CD4-positive, alpha-beta T cell treated with Interleukin-15 for 4 hours (primary cell): Measurements from ENCODE around the gene SNAPC2.
A peak's percentile ranks its signal among the peaks of the same experiment; 100 is the strongest.
"Not testable (repeated sequence)": the region's sequence is repeated elsewhere in the genome, so short reads cannot be mapped to it uniquely, and the experiment has no call there.

Source experiments
- DNase-seq: peaks from one replicate; pipeline ENCODE4 v3.0.0-alpha.2; 2020; ENCODE audit warnings: low spot score

SNAPC2 gene

DNA sequence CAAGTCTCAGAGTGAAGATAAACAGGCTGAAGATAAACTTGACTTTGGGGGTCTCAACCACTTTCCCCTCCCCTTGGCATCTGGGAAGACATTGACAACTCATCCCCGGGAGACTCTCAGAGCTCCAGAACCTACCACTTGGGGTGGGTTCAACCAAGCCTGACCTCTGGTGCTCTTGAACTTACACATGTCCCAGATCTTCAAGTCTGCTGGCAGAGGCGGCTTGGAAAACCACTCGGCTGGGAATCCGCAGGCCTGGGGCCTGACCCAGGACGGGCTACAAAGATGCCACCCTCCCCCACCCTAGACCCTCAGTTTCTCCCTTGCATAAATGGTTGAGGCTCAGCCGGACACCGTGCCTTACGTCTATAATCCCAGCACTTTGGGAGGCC lies 31.3 kb upstream of the SNAPC2 start:
- DNase-seq: no peak

DNA sequence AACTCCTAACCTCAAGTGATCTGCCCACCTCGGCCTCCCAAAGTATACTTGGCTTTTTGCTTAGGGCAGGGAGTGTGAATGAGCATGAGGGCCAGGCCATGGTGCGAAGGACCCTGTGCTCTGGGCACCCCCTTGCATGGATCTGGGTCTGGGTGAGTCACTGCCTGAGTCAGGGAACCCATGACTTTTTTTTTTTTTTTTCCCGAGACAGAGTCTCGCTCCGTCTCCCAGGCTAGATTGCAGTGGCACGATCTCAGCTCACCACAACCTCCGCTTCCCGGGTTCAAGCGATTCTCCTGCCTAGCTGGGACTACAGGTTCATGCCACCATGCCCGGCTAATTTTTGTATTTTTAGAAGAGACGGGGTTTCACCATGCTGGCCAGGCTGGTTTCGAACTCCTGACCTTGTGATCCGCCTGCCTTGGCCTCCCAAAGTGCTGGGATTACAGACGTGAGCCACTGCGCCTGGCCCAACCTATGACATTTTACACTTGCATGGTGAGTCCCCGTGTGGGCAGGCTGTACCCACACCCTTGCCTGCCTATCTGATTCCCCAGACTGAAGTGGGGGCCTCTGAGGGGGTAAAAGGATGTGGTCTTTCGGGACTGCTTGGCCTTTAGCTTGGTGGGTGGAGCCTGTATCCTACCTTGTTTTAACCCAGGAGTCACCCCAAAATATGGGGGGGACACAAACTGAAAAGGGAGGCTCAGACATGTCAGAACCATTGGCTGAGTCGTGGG lies 26.6 kb upstream of the SNAPC2 start:
- DNase-seq: not testable (repeated sequence)

DNA sequence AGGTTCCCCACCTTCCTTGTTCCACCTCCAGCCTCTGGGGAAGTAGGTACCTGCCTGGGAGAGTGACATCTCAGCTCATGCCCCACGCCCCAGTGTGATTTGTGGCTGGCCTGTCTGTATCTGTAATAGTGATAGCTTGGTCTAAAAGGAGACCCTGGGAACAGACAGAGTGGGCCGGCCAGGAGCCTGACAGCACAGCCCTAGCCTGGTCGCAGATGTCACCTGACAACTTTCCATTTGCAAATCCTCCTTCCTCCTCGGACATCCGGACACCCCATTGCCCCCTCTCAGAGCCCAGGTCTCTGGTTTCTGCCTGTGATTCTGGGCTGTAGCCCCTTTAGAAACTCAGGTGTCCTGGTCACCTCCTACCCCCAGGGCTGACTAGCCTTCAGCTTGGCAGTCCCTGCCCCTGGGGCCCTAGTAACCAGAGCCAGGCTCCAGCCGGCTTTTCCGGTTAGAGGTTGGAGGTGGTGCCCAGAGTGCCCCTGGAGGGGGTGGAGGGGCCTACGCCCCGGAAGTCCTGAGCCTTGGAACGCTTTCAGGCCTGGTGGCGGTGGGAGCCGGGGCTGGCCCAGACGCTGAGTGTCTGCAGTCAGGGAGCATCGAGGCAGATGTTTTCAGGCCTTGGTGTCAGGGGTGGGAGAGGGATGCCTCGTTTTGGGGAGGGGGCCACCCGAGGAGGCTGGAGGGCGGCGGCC lies 25.4 kb upstream of the SNAPC2 start:
- no peak for DNase-seq

DNA sequence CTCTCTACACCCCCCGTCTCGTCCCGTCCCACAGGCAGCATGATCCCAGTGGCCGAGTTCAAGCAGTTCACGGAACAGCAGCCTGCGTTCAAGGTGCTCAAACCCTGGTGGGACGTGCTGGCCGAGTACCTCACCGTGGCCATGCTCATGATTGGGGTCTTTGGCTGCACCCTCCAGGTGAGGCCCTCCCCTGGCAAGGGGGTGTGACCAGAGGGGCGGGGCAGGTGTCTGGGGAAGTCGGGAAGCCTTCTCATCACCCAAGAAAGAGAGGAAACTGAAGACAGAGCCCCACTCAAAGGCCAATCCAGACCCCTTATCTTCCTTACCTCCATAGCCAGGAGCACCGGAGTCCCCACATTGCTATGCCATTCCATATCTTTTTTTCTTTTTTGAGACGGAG lies 24.6 kb upstream of the SNAPC2 start:
- DNase-seq: no peak

DNA sequence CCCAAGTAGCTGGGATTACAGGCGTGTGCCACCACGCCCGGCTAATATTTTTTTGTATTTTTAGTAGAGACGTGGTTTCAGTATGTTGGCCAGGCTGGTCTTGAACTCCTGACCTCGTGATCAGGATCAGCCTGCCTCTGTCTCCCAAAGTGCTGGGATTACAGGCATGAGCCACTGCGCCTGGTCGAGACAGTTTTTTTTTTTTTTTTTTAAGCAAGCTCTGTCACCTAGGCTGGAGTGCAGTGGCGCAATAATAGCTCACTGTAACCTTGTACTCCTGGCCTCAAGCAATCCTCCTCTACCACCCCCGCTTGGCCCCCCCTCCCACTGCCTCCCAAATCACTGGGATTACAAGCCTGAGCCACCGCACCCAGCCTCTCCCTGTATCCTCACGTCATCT lies 22.8 kb upstream of the SNAPC2 start:
- no peak for DNase-seq

DNA sequence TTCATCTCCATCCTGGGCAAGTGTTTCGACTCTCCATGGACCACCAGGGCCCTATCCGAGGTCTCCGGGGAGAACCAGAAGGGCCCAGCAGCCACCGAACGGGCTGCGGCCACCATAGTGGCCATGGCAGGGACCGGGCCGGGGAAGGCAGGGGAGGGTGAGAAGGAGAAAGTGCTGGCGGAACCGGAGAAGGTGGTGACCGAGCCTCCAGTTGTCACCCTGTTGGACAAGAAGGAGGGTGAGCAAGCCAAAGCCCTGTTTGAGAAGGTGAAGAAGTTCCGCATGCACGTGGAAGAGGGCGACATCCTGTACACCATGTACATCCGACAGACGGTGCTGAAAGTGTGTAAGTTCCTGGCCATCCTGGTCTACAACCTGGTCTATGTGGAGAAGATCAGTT lies 21.2 kb upstream of the SNAPC2 start:
- no peak for DNase-seq

DNA sequence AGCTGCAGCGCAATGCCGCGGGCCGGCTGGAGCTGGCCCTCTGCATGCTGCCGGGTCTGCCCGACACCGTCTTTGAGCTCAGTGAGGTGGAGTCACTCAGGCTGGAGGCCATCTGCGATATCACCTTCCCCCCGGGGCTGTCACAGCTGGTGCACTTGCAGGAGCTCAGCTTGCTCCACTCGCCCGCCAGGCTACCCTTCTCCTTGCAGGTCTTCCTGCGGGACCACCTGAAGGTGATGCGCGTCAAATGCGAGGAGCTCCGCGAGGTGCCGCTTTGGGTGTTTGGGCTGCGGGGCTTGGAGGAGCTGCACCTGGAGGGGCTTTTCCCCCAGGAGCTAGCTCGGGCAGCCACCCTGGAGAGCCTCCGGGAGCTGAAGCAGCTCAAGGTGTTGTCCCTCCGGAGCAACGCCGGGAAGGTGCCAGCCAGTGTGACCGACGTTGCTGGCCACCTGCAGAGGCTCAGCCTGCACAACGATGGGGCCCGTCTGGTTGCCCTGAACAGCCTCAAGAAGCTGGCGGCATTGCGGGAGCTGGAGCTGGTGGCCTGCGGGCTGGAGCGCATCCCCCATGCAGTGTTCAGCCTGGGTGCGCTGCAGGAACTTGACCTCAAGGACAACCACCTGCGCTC lies 20.3 kb upstream of the SNAPC2 start:
- DNase-seq: no peak

DNA sequence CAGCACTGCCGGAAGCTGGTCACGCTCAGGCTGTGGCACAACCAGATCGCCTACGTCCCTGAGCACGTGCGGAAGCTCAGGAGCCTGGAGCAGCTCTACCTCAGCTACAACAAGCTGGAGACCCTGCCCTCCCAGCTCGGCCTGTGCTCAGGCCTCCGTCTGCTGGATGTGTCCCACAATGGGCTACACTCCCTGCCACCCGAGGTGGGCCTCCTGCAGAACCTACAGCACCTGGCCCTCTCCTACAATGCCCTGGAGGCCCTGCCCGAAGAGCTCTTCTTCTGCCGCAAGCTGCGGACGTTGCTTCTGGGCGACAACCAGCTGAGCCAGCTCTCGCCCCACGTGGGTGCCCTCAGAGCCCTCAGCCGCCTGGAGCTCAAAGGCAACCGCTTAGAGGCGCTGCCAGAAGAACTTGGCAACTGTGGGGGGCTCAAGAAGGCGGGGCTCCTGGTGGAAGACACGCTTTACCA lies 19.7 kb upstream of the SNAPC2 start:
- DNase-seq: no peak

DNA sequence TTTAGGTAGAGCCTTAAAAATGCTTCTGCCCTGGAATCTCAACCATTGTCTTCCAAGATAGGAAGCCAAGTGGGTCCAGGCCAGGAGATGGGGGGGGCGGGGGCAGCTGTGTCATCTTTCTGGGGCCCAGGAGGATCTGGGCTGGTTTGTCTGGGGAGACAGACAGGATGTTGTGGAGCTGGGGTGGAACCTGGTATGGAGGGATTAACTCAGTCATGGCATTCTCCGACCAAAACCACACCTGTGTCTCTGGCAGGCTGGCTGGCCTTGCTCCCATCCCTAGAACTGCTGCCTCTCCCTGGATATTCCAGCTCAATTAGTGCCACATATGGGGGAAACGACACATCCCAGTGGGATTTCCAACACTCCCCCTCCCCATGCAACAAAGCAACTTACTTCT lies 19.2 kb upstream of the SNAPC2 start:
- DNase-seq: no peak

DNA sequence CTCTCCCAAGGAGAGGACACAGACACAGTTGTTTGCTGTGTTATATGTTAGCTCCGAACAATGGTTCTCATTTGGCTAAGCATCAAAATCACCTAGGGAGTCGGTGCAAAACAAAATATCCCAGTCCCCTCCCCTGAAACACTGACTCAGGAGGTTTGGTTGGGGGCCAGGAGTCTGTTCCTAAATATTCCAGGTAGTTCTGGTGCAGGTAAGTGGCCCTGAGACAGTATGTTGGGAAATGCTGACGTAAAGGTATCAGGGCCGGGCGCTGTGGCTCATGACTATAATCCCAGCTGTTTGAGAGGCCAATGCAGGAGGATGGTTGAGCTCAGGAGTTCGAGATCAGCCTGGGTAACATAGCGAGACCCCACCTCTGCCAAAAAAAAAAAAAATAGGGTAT lies 18.8 kb upstream of the SNAPC2 start:
- DNase-seq: no peak

DNA sequence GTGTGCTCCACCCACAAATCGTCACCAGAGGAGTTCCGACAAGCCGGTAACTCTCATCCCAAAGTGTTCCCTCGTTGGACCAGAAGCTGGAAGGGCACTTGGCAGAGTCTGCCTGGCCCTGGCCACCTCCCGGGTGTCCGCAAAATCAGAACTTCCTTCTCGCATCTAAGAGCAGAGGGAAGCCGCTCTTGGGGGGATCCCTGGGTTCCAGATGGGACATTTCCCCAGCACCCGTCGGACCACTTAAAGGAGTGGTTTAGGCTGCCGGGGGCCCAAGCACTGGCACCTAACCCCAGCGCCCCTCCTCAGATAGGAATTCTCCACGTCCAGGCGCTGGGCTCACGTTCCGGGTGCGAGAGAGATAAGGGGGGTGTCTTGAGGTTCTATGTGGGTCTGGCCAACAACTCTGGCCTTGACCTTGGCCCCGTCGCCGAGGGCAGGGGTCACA lies 17.3 kb upstream of the SNAPC2 start:
- no peak for DNase-seq

DNA sequence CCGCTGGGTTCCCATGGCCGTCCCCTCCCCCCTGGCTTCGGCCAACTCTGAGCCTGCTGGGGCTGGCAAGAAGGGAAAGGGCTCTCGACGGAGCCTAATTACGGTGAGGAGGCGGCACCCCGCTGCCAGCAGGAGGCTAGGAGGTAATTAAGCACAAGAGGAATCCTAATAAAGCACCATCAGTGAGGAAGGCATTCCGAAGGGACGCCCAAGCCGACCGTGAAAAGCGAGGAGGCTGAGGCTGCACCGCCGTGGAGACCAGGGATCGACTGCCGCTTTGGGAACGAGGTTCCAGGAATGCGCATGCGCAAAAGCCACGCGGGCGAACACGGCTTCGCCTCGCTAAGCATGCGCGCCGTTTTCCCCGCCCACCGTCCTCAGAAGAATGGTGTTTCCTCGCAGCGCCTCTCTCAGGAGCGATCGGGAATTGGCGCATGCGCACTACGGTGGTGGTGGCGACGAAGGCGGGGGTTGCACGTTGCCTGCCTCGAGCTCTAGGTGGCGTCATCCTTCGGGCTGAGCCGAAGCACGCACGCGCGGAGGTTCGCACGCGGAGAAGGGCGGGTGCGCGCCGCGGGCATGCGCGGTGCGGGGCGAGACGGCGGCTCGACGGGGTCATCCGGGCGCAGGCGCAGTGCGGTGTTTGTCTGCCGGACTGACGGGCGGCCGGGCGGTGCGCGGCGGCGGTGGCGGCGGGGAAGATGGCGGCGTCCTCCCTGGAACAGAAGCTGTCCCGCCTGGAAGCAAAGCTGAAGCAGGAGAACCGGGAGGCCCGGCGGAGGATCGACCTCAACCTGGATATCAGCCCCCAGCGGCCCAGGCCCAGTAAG lies 16.7 kb upstream of the SNAPC2 start, which contains the start of gene MAP2K7:
MAP2K7 (plus strand) TSS at position 634 of the 830 bp plus-strand sequence; CDS start at position 702, 68 bp downstream.
- DNase-seq: peak; percentile 100

DNA sequence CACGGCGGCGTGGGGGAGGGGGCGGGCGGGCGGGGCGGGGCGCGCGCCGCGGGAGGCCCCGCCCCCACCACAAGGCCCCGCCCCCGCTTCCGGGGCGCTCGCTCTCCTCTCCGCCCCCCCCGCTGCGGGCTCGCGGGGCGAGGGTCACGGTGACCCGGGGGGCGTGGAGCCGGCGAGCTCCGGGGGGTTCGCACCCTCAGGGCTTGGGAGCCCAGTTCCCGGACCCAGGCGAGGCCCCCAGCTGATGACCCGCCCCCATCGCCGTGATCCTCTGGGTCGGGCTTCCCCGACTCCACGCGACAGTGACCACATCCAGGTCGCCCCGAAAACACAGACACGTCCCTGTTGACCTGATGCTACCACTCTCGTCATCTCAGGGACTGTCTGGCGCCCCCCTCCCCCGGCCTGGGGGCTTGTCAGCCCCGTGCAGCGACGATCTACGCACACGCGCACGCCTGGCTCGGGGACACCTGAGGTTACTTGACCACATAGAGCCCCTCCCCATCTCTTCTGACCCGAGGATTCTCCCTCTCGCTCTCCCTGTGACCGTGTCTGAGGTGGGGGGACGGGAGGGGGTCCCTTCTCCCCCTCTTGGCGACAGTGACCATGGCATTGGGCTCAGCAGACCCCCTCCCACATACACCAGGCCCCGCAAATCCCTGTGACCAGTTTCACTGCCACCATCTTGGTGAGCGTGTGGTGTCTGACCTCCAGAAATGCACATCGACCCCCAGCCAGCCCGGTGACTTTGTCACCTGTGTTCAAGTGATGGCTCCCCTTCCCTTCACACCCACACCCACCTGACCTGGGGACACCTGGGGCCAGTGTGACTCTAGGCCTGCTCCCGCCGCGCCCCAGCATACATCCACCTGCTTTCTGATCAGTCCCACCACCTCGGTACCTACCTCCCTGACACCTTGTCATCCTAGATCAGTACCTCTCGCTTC lies 15.8 kb upstream of the SNAPC2 start:
- DNase-seq: peak; percentile 54

DNA sequence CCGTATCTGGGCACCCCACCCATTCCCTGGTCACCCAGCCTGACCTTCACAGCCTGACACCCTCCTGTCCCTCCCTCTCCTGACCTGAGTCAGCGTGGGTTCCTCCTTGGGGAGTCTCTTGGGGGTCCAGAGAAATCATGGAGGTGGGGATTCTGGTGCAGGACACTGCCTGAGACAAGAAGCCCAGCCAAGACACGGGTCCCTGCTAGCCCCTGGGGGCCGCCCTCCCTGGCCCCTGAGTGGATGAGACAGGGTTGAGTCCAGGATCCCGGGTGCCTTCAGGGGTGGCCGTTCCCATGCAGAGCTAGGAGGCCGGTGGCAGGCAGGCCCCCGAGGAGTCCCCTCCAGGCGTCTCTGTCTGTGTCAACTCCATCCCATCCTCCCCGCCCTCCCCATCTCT lies 14.9 kb upstream of the SNAPC2 start:
- no peak for DNase-seq

DNA sequence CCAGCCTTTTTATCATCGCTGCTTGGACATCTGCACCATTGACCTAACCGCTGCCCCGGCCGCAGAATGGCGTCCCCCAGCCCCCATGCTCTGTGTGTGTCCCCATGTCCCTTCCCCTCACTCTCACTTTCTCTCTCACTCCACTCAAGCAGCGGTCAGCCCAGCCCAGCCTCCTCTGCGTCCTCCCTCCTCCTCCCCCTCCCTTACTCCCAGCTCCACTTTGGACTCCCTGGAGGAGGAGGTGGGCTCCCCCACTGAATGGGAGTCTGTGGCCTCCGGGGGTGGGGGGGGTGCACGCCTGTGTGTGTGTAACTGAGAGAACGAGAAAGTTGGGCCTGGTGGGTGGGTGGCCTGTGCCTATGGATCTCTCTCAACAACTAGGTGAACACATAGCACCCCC lies 14.3 kb upstream of the SNAPC2 start:
- DNase-seq: no peak

DNA sequence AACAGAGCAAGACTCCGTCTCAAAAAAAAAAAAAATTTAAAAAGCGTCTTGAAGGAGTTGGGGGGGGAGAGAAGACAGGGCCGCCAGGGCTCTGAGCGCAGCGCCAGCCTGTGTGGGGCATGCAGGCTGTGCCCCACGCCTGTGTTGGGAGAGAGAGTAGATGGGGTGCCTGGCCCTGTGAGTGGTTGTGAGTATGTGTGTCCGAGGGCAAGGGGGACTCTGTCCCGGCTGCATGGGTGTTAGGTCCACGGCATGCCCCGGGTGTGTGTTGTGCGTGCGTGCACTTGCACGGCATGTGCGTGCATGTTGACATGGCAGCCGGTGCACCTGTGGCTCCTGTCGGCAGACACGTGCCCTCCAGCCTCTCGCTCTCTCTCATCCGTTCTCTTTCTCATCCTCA lies 13.0 kb upstream of the SNAPC2 start:
- no peak for DNase-seq

DNA sequence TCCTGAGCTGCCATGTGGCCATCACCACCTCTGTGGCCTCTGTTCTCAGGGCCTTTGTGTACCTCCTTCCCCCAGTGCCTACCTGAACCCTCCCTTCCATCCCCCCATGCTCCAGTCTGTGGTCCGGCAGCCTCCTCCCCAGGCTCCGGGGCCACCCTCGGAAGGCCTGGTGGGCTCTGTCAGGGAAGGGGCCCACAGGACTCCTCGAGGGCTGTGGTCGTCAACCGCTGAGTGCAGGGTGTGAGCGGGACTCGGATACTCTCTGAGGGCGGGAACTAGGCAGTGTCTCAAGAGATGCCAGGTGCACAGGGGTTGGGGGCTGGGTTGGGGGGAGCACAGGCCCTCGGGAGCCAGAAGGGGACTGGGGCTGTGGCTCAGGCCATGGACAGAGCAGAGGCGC lies 12.6 kb upstream of the SNAPC2 start:
- no peak for DNase-seq

DNA sequence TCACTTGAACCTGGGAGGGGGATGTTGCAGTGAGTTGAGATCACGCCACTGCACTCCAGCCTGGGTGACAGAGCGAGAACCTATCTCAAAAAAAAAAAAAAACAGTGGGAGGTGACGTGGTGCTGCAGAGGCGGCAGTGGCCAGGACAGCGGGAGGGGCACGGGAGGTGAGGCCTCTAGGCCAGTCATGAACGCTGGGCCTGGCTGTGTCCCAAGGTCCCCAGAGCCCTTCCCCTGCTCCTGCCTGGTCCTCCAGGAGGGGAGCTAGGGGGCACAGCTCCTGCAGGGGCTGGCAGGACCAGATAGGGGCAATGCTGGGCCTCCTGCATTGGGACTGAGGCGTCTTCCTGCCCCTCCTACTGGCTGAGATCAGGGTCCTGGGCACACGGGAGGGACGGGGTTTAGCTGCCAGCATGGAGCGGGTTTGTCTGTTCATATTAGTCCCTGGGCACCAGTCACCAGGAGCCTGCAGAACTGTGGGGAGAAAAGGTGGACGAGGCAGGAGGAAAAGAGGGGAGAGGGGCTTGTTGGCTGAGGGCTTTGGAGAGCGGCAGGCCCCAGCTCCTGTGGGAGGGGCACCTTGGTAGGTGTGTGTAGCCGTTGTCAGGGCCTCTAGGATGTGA lies 11.9 kb upstream of the SNAPC2 start:
- DNase-seq: no peak

DNA sequence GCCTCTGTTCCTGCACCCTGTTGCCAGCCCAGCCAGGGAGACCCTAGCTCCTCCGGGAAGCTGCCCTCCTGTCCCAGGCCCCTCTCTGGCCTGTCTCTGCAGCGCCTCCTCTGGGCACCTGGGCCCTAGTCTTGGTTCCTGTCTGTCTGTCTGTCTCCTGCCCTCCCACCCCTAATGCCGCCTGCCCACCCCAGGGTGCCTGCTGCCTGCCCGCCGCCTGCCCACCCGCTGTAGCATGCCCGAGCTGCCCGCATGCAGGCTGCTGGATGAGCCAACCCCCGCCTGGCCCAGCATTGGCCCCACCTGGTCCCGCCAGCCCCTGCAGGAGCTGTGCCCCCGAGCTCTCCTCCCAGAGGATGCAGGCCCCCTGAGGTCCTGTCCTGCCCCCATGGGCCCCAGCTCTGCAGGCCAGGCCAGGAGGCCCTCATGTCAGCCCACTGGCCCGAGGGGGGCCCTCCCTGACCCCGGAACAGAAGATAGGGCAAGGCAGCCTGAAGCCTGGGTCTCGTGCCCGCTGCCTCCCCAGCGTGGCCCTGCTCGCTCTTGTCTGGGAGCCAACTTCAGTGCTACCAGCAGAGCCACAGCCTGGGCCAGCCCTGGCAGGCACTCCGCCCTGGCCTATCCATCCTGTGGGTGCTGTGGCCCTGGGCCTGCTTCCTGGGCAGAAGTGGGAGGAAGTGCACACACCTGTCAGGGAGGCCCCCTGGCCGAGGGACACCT lies 11.2 kb upstream of the SNAPC2 start:
- no peak for DNase-seq
